SK-N-SH (cell line): ENCODE data around the gene GPC4. TPM values are rescaled to one million over a fixed set of nuclear protein-coding genes. Genes with fewer than 3 reads are reported as not detected.

Source experiments
- CTCF ChIA-PET: fragments of 300-600, 350-600 bp; formaldehyde crosslinking; extraction: SDS; loops from one replicate; lab custom pipeline; 2021; lab: Yijun Ruan, JAX
- POLR2A ChIA-PET: fragments of 350-600 bp; sonication (Branson Sonifier 250); formaldehyde crosslinking; extraction: SDS; loops from one replicate; lab custom pipeline; 2020; ENCODE audit warnings: antibody characterized with exemption, inconsistent platforms; lab: Yijun Ruan, JAX
- DNase-seq: peaks from one replicate; pipeline ENCODE4 v3.0.0; 2012
- H2AFZ ChIP-seq: fragments of 200-600 bp; sonication (generic); 2 replicates; pipeline ENCODE4 v1.8.1; 2016; ENCODE audit warnings: antibody characterized with exemption, mild to moderate bottlenecking, low read depth
- H3F3A ChIP-seq: fragments of 200-600 bp; sonication (generic); replicated peaks from 2 replicates; pipeline ENCODE3; 2016; ENCODE audit warnings: antibody characterized with exemption, mild to moderate bottlenecking; ENCODE audit not compliant: insufficient read depth
- H3K27ac ChIP-seq, 2 experiments: fragments of 200-500 bp in 1 of 2; fragments of 200-600 bp in 1 of 2; sonication (Bioruptor generic) in 1 of 2; sonication (generic), shearing (Covaris generic) in 1 of 2; 2 replicates each; pipeline versions ENCODE4 v1.5.1 to v1.6.1; 2014 to 2016; ENCODE audit warnings: low read depth in 2 of 2, inconsistent platforms in 1 of 2, low read length in 1 of 2, mild to moderate bottlenecking in 1 of 2, mixed read lengths in 1 of 2
- H3K27me3 ChIP-seq: fragments of 200-600 bp; sonication (generic), shearing (Covaris generic); 2 replicates; pipeline ENCODE4 v1.6.1; 2016; ENCODE audit warnings: mixed run types; ENCODE audit not compliant: insufficient read depth
- H3K36me3 ChIP-seq, 2 experiments: fragments of 200-500 bp in 1 of 2; fragments of 200-600 bp in 1 of 2; sonication (Bioruptor generic) in 1 of 2; sonication (generic) in 1 of 2; replicated peaks in 1 of 2; 2 replicates each; pipeline versions ENCODE3 to v1.5.1; 2014 to 2016; ENCODE audit warnings: low read length in 1 of 2, mild to moderate bottlenecking in 1 of 2; ENCODE audit not compliant: insufficient read depth in 2 of 2, control insufficient read depth in 1 of 2
- H3K4me1 ChIP-seq, 2 experiments: fragments of 200-500 bp in 1 of 2; fragments of 200-600 bp in 1 of 2; sonication (Bioruptor generic) in 1 of 2; sonication (generic), shearing (Covaris generic) in 1 of 2; 2 replicates each; pipeline versions ENCODE4 v1.5.1 to v1.6.1; 2014 to 2016; ENCODE audit warnings: low read depth in 1 of 2, low read length in 1 of 2, mixed run types in 1 of 2; ENCODE audit not compliant: insufficient read depth in 2 of 2, control insufficient read depth in 1 of 2
- H3K4me2 ChIP-seq: fragments of 200-600 bp; sonication (generic), shearing (Covaris generic); 2 replicates; pipeline ENCODE4 v1.6.1; 2017; ENCODE audit warnings: mixed run types
- H3K4me3 ChIP-seq, 2 experiments: fragments of 200-500 bp in 1 of 2; fragments of 200-600 bp in 1 of 2; sonication (Bioruptor generic) in 1 of 2; sonication (generic), shearing (Covaris generic) in 1 of 2; 2 replicates each; pipeline versions ENCODE4 v1.5.1 to v1.8.1; 2014 to 2016; ENCODE audit warnings: low read depth in 2 of 2, inconsistent platforms in 1 of 2, low read length in 1 of 2, mild to moderate bottlenecking in 1 of 2, mixed read lengths in 1 of 2, moderate library complexity in 1 of 2
- H3K79me2 ChIP-seq: fragments of 200-600 bp; sonication (generic); 2 replicates; pipeline ENCODE4 v1.8.1; 2017; ENCODE audit warnings: mild to moderate bottlenecking; ENCODE audit not compliant: insufficient read depth
- H3K9ac ChIP-seq: fragments of 200-600 bp; sonication (generic); 2 replicates; pipeline ENCODE4 v1.6.1; 2017; ENCODE audit warnings: mixed run types
- H3K9me2 ChIP-seq: fragments of 200-600 bp; sonication (generic); 2 replicates; pipeline ENCODE4 v1.6.1; 2017; ENCODE audit warnings: mixed run types
- H3K9me3 ChIP-seq: fragments of 200-600 bp; sonication (generic); 2 replicates; pipeline ENCODE4 v1.6.1; 2017; ENCODE audit warnings: mixed run types, mild to moderate bottlenecking, moderate library complexity
- H4K20me1 ChIP-seq: fragments of 200-600 bp; sonication (generic); 2 replicates; pipeline ENCODE4 v1.6.1; 2017; ENCODE audit warnings: mild to moderate bottlenecking, mixed run types; ENCODE audit not compliant: insufficient read depth
- FOSL2 ChIP-seq: IDR thresholded peaks from 2 replicates; pipeline ENCODE4 v1.4.0; 2012; ENCODE audit warnings: low read depth, mild to moderate bottlenecking, moderate library complexity, borderline replicate concordance
- GABPA ChIP-seq: IDR thresholded peaks from 2 replicates; pipeline ENCODE4 v1.4.0; 2012; ENCODE audit warnings: low read depth, mild to moderate bottlenecking
- IRF3 ChIP-seq: fragments of 150-350 bp; IDR thresholded peaks from 2 replicates; pipeline ENCODE4 v1.6.1; 2016; ENCODE audit warnings: mild to moderate bottlenecking, low read depth, low read length
- JUND ChIP-seq: IDR thresholded peaks from 2 replicates; pipeline ENCODE4 v1.4.0; 2012
- MEF2A ChIP-seq: IDR thresholded peaks from 2 replicates; pipeline ENCODE4 v1.4.0; 2012; ENCODE audit warnings: low read depth, borderline replicate concordance
- NRF1 ChIP-seq: IDR thresholded peaks from 2 replicates; pipeline ENCODE4 v1.6.1; 2012; ENCODE audit warnings: low read depth, mild to moderate bottlenecking, low read length
- PBX3 ChIP-seq: IDR thresholded peaks from 2 replicates; pipeline ENCODE4; 2012
- POLR2AphosphoS5 ChIP-seq: IDR thresholded peaks from 2 replicates; pipeline ENCODE4 v1.6.1; 2012; ENCODE audit warnings: low read depth, low read length
- RCOR1 ChIP-seq: fragments of 150-350 bp; IDR thresholded peaks from 2 replicates; pipeline ENCODE4 v1.6.1; 2017; ENCODE audit warnings: antibody characterized with exemption, low read length
- REST ChIP-seq: IDR thresholded peaks from 2 replicates; pipeline ENCODE4 v1.6.1; 2012; ENCODE audit warnings: mild to moderate bottlenecking, low read depth, low read length, moderate library complexity
- RFX5 ChIP-seq: IDR thresholded peaks from 2 replicates; pipeline ENCODE4 v1.6.1; 2012; ENCODE audit warnings: mild to moderate bottlenecking, improper control_type of control experiment, low read length
- SMC3 ChIP-seq: IDR thresholded peaks from 2 replicates; pipeline ENCODE4 v1.6.1; 2012; ENCODE audit warnings: low read depth, low read length, improper control_type of control experiment
- TAF1 ChIP-seq: IDR thresholded peaks from 2 replicates; pipeline ENCODE4 v1.6.1; 2012; ENCODE audit warnings: low read depth, mild to moderate bottlenecking, low read length, moderate library complexity, borderline replicate concordance
- TEAD4 ChIP-seq: IDR thresholded peaks from 2 replicates; pipeline ENCODE4 v1.4.0; 2012; ENCODE audit warnings: mild to moderate bottlenecking, borderline replicate concordance; ENCODE audit not compliant: insufficient read depth
- USF1 ChIP-seq: IDR thresholded peaks from 2 replicates; pipeline ENCODE4 v1.4.0; 2012; ENCODE audit warnings: low read depth, borderline replicate concordance
- USF2 ChIP-seq: fragments of 150-350 bp; IDR thresholded peaks from 2 replicates; pipeline ENCODE4 v1.6.1; 2017; ENCODE audit warnings: antibody characterized with exemption, low read length, low read depth, borderline replicate concordance
- WGBS: methylation state at CpG from one replicate; pipeline ENCODE4 v1.1.6; 2017; ENCODE audit warnings: low lambda C conversion rate; 5-methylcytosine and 5-hydroxymethylcytosine counted together
- polyA plus RNA-seq, 3 experiments: library from polyadenylated mRNA; depleted of rRNA; stranded (reverse); fragments of >200 nt; gene quantifications; 2 replicates each; pipeline ENCODE4 v1.2.3, GENCODE V29; 2012

GPC4 gene
- polyA plus RNA-seq, 1 of the 3 experiments (the other 2 are of a cell fraction): 0.16 TPM

GRCh38 chrX:133307637-133308498 lies 107.4 kb downstream of the GPC4 start:
- Histone ChIP-seq H3K4me3 (no peak overlapping the region), H3K27me3 (no peaks in the 10 kb centered on the region; the same call in 1 of the 2 replicates), H3K27ac (no peak overlapping the region), H3K4me2 (no peak overlapping the region), H3K9ac (no peak overlapping the region), H3K79me2 (no peaks in the 10 kb centered on the region), H4K20me1 (no peaks in the 10 kb centered on the region), H3K4me1 (no peaks in the 10 kb centered on the region), H3K36me3 (no peaks in the 10 kb centered on the region), H3F3A (no peaks in the 10 kb centered on the region), H2AFZ (no peak overlapping the region), H3K9me3 (no peaks in the 10 kb centered on the region), H3K9me2 (no peaks in the 10 kb centered on the region)
- POLR2A ChIA-PET: no interaction called here
- DNase-seq: no peak
- CTCF ChIA-PET: no interaction called here
- WGBS: 33% methylated on average over 9 of the region's 13 CpGs
- TF ChIP-seq PBX3 (no peak), NRF1 (no peak), POLR2AphosphoS5 (no peak), RCOR1 (no peak), USF2 (no peak), JUND (no peak)

GRCh38 chrX:133307094-133307493 lies 108.2 kb downstream of the GPC4 start:
- 15% methylated on average over 3 of the region's 3 CpGs for WGBS
- no peak for TF ChIP-seq NRF1
- no peak for TF ChIP-seq USF1
- TF ChIP-seq RFX5: no peak
- no peak for TF ChIP-seq FOSL2
- TF ChIP-seq GABPA: no peak
- TF ChIP-seq MEF2A: no peak
- TF ChIP-seq TEAD4: no peak
- no peak for TF ChIP-seq IRF3
- TF ChIP-seq TAF1: no peak
- no peak for TF ChIP-seq SMC3
- TF ChIP-seq REST: no peak
- Histone ChIP-seq H3K27me3 (no peaks in the 10 kb centered on the region; the same call in 1 of the 2 replicates), H3K79me2 (no peaks in the 10 kb centered on the region), H3F3A (no peaks in the 10 kb centered on the region), H4K20me1 (no peaks in the 10 kb centered on the region), H3K9me3 (no peaks in the 10 kb centered on the region), H3K4me1 (no peaks in the 10 kb centered on the region), H3K9me2 (no peaks in the 10 kb centered on the region), H3K27ac (no peak overlapping the region), H3K4me3 (no peak overlapping the region), H2AFZ (no peak overlapping the region), H3K4me2 (no peak overlapping the region), H3K36me3 (no peaks in the 10 kb centered on the region), H3K9ac (no peak overlapping the region)
- ChIA-PET POLR2A (no interaction called here), CTCF (no interaction called here)
- no peak for DNase-seq
